KMS-11 (cell line): ENCODE measurements around the gene TARBP2.
A peak's percentile ranks its signal among the peaks of the same experiment; 100 is the strongest.

Experiments used
- H2AFZ ChIP-seq: fragments of 200-600 bp; sonication (generic); 2 replicates; pipeline ENCODE4 v1.6.1; 2016; ENCODE audit warnings: antibody characterized with exemption, mixed run types, low read depth
- H3K27ac ChIP-seq: fragments of 200-600 bp; sonication (generic); 2 replicates; pipeline ENCODE4 v1.6.1; 2016; ENCODE audit warnings: mild to moderate bottlenecking, mixed run types
- H3K27me3 ChIP-seq: fragments of 200-600 bp; sonication (generic); 2 replicates; pipeline ENCODE4 v1.6.1; 2017; ENCODE audit warnings: mild to moderate bottlenecking, low read depth, mixed run types, moderate library complexity; ENCODE audit not compliant: insufficient read depth
- H3K36me3 ChIP-seq: fragments of 200-600 bp; sonication (generic); 2 replicates; pipeline ENCODE4 v1.6.1; 2017; ENCODE audit warnings: mild to moderate bottlenecking, mixed run types; ENCODE audit not compliant: insufficient read depth
- H3K4me1 ChIP-seq: fragments of 200-600 bp; sonication (generic); 2 replicates; pipeline ENCODE4 v1.6.1; 2016; ENCODE audit warnings: mild to moderate bottlenecking, low read depth, mixed run types; ENCODE audit not compliant: poor library complexity, severe bottlenecking
- H3K4me2 ChIP-seq: fragments of 200-600 bp; sonication (generic); 2 replicates; pipeline ENCODE4 v1.7.0; 2016; ENCODE audit warnings: mild to moderate bottlenecking, mixed run types
- H3K4me3 ChIP-seq: fragments of 200-600 bp; sonication (generic); IDR thresholded peaks from 2 replicates; pipeline ENCODE4 v1.6.1; 2017; ENCODE audit warnings: low read depth, low read length, mixed read lengths; ENCODE audit not compliant: insufficient read depth
- H3K79me2 ChIP-seq: fragments of 200-600 bp; sonication (generic); 2 replicates; pipeline ENCODE4 v1.6.1; 2016; ENCODE audit warnings: low read depth, mixed run types; ENCODE audit not compliant: insufficient read depth
- H3K9ac ChIP-seq: fragments of 200-600 bp; sonication (generic); 2 replicates; pipeline ENCODE4 v1.6.1; 2016; ENCODE audit warnings: mild to moderate bottlenecking, mixed run types
- H4K20me1 ChIP-seq: fragments of 200-600 bp; sonication (generic); 2 replicates; pipeline ENCODE4 v1.6.1; 2016; ENCODE audit warnings: mild to moderate bottlenecking, mixed run types; ENCODE audit not compliant: insufficient read depth
- CTCF ChIP-seq: fragments of 200-600 bp; sonication (generic); conservative IDR thresholded peaks from 2 replicates; pipeline ENCODE4 v1.6.1; 2017; ENCODE audit warnings: low read depth, mild to moderate bottlenecking, antibody characterized with exemption, low read length, moderate library complexity, mixed read lengths

TARBP2 gene

GRCh38 chr12:53474819-53475218, 26.3 kb upstream of the TARBP2 start:
- Histone ChIP-seq H4K20me1 (peaks cover 32% of the 10 kb centered on the region), H3K27me3 (no peaks in the 10 kb centered on the region), H3K4me3 (no peak overlapping the region), H3K9ac (peak overlapping the region; percentile 27; the same call in 1 of the 2 replicates), H3K4me1 (peaks cover 99% of the 10 kb centered on the region), H3K27ac (peak overlapping the region; percentile 60), H2AFZ (no peak overlapping the region), H3K4me2 (peak overlapping the region; percentile 86), H3K36me3 (peaks cover 82% of the 10 kb centered on the region), H3K79me2 (peaks cover 92% of the 10 kb centered on the region)
- TF ChIP-seq CTCF = peak; percentile 28; the same call in 1 of the 2 replicates

- TF ChIP-seq CTCF = peak; percentile 97
- Histone ChIP-seq H3K27me3 (no peaks in the 10 kb centered on the region), H3K4me3 (no peak overlapping the region), H4K20me1 (peaks cover 37% of the 10 kb centered on the region), H3K9ac (no peak overlapping the region), H3K4me2 (peak overlapping the region; percentile 86; the same call in 1 of the 2 replicates), H3K27ac (peak overlapping the region; percentile 60; the same call in 1 of the 2 replicates), H2AFZ (no peak overlapping the region), H3K79me2 (peaks cover 87% of the 10 kb centered on the region), H3K4me1 (peaks cover 100% of the 10 kb centered on the region), H3K36me3 (peaks cover 87% of the 10 kb centered on the region)
Observed at GRCh38 chr12:53476769-53477209, 24.3 kb upstream of the TARBP2 start.

- peaks cover 75% of the 10 kb centered on the region for H3K36me3 ChIP-seq
- no peak overlapping the region for H3K4me3 ChIP-seq
- H3K4me1 ChIP-seq = peaks cover 84% of the 10 kb centered on the region
- H2AFZ ChIP-seq = no peak overlapping the region
- peaks cover 66% of the 10 kb centered on the region for H3K79me2 ChIP-seq
- no peak for TF ChIP-seq CTCF
- H3K27me3 ChIP-seq = no peaks in the 10 kb centered on the region
- peak overlapping the region; percentile 86 for H3K4me2 ChIP-seq
- peak overlapping the region; percentile 33 for H3K27ac ChIP-seq
- H4K20me1 ChIP-seq = peaks cover 34% of the 10 kb centered on the region
- H3K9ac ChIP-seq = no peak overlapping the region
Observed at GRCh38 chr12:53478865-53479264, 22.2 kb upstream of the TARBP2 start.

- no peak overlapping the region for H3K4me3 ChIP-seq
- no peaks in the 10 kb centered on the region for H3K27me3 ChIP-seq
- peaks cover 34% of the 10 kb centered on the region for H4K20me1 ChIP-seq
- H3K79me2 ChIP-seq = peaks cover 62% of the 10 kb centered on the region
- H3K9ac ChIP-seq = no peak overlapping the region
- peaks cover 73% of the 10 kb centered on the region for H3K36me3 ChIP-seq
- TF ChIP-seq CTCF = no peak
- peak overlapping the region; percentile 86 for H3K4me2 ChIP-seq
- H3K27ac ChIP-seq = peak overlapping the region; percentile 33
- peaks cover 80% of the 10 kb centered on the region for H3K4me1 ChIP-seq
- no peak overlapping the region for H2AFZ ChIP-seq
Observed at GRCh38 chr12:53479331-53479730, 21.8 kb upstream of the TARBP2 start.
